IMR-90 (cell line): ENCODE measurements around the gene FOCAD. TPM values are rescaled to one million over a fixed set of nuclear protein-coding genes. Genes with fewer than 3 reads are reported as not detected.
"Not testable (repeated sequence)": the region's sequence is repeated elsewhere in the genome, so short reads cannot be mapped to it uniquely, and the experiment has no call there.

Experiments used
- ATAC-seq: fragments of 200-7000 bp; cut with Tn5 transposase; 2 replicates; pipeline ENCODE4 v1.9.1; 2020; ENCODE audit warnings: low read depth, mild to moderate bottlenecking, moderate library complexity
- BruUV-seq: library from RNA; stranded (reverse); fragments of 400-500 nt; replicated peaks from 2 replicates; lab custom pipeline; 2021; lab: Mats Ljungman, UMichigan
- CTCF ChIA-PET: fragments of 300-600 bp; formaldehyde crosslinking; extraction: SDS; loops from one replicate; lab custom pipeline; 2021; ENCODE audit warnings: antibody characterized with exemption; lab: Yijun Ruan, JAX
- POLR2A ChIA-PET: fragments of 300-600 bp; sonication (Branson Sonifier 250); formaldehyde crosslinking; loops from one replicate; lab custom pipeline; 2022; ENCODE audit warnings: antibody characterized with exemption; ENCODE audit not compliant: unreplicated experiment; lab: Charles Lee
- DNase-seq: peaks from one replicate; pipeline ENCODE4 v3.0.0; 2013
- H2AFZ ChIP-seq: replicated peaks from 2 replicates; pipeline ENCODE3; 2013; ENCODE audit warnings: low read length, mild to moderate bottlenecking; ENCODE audit not compliant: poor library complexity
- H2AK5ac ChIP-seq: 2 replicates; pipeline ENCODE4 v1.6.1; 2013; ENCODE audit warnings: low read depth, low read length, inconsistent platforms
- H2AK9ac ChIP-seq: replicated peaks from 2 replicates; pipeline ENCODE3; 2013; ENCODE audit warnings: mild to moderate bottlenecking, low read depth, low read length, moderate library complexity; ENCODE audit not compliant: poor library complexity
- H2BK120ac ChIP-seq: 2 replicates; pipeline ENCODE4 v1.6.1; 2013; ENCODE audit warnings: low read depth, low read length, inconsistent platforms
- H2BK15ac ChIP-seq: 3 replicates; pipeline ENCODE4 v1.6.1; 2013; ENCODE audit warnings: low read depth, low read length, inconsistent platforms
- H2BK20ac ChIP-seq: 2 replicates; pipeline ENCODE4 v1.6.1; 2013; ENCODE audit warnings: low read depth, mild to moderate bottlenecking, inconsistent platforms, low read length, moderate library complexity
- H2BK5ac ChIP-seq: 2 replicates; pipeline ENCODE4 v1.6.1; 2013; ENCODE audit warnings: mild to moderate bottlenecking, low read depth, low read length, inconsistent platforms; ENCODE audit not compliant: poor library complexity, severe bottlenecking
- H3K14ac ChIP-seq: replicated peaks from 2 replicates; pipeline ENCODE4 v1.6.1; 2013; ENCODE audit warnings: low read depth, low read length, inconsistent platforms
- H3K18ac ChIP-seq: 2 replicates; pipeline ENCODE4 v1.6.1; 2013; ENCODE audit warnings: low read depth, low read length, control low read depth
- H3K23ac ChIP-seq: 2 replicates; pipeline ENCODE4 v1.6.1; 2013; ENCODE audit warnings: low read depth, low read length, inconsistent platforms
- H3K27ac ChIP-seq: 2 replicates; pipeline ENCODE4 v1.5.1; 2013; ENCODE audit warnings: mild to moderate bottlenecking, control low read depth, low read length; ENCODE audit not compliant: insufficient read depth
- H3K27me3 ChIP-seq: 2 replicates; pipeline ENCODE4 v1.6.1; 2013; ENCODE audit warnings: low read length; ENCODE audit not compliant: control insufficient read depth, insufficient read depth
- H3K36me3 ChIP-seq: 2 replicates; pipeline ENCODE4 v1.6.1; 2013; ENCODE audit warnings: low read length, mixed read lengths; ENCODE audit not compliant: control insufficient read depth, insufficient read depth
- H3K4ac ChIP-seq: 2 replicates; pipeline ENCODE4 v1.6.1; 2013; ENCODE audit warnings: low read depth, low read length, inconsistent platforms
- H3K4me1 ChIP-seq: 2 replicates; pipeline ENCODE4 v1.6.1; 2013; ENCODE audit warnings: low read length, mixed read lengths; ENCODE audit not compliant: control insufficient read depth, insufficient read depth
- H3K4me2 ChIP-seq: 2 replicates; pipeline ENCODE4 v1.6.1; 2013; ENCODE audit warnings: low read depth, mild to moderate bottlenecking, control low read depth, low read length, moderate library complexity
- H3K4me3 ChIP-seq: 2 replicates; pipeline ENCODE4 v1.5.1; 2013; ENCODE audit warnings: low read depth, mild to moderate bottlenecking, control low read depth, low read length, moderate library complexity; ENCODE audit not compliant: insufficient read depth
- H3K56ac ChIP-seq: 2 replicates; pipeline ENCODE4 v1.6.1; 2013; ENCODE audit warnings: low read length, inconsistent platforms; ENCODE audit not compliant: insufficient read depth; ENCODE audit errors: extremely low read depth
- H3K79me1 ChIP-seq, 2 experiments: 2 replicates each; pipeline ENCODE4 v1.6.1; 2013; ENCODE audit warnings: low read length in 2 of 2, inconsistent platforms in 1 of 2, low read depth in 1 of 2
- H3K9ac ChIP-seq: 2 replicates; pipeline ENCODE4 v1.6.1; 2013; ENCODE audit warnings: low read depth, low read length, control low read depth
- H3K9me1 ChIP-seq: 2 replicates; pipeline ENCODE4 v1.6.1; 2013; ENCODE audit warnings: low read length, inconsistent platforms; ENCODE audit not compliant: insufficient read depth
- H3K9me3 ChIP-seq: 2 replicates; pipeline ENCODE4 v1.6.1; 2013; ENCODE audit warnings: low read length; ENCODE audit not compliant: control insufficient read depth, insufficient read depth
- H4K20me1 ChIP-seq: 2 replicates; pipeline ENCODE4 v1.6.1; 2013; ENCODE audit warnings: low read length, inconsistent platforms; ENCODE audit not compliant: insufficient read depth
- H4K5ac ChIP-seq: 2 replicates; pipeline ENCODE4 v1.6.1; 2013; ENCODE audit warnings: mild to moderate bottlenecking, low read depth, low read length, control low read depth
- H4K8ac ChIP-seq, 2 experiments: 2 replicates each; pipeline ENCODE4 v1.6.1; 2013; ENCODE audit warnings: low read depth in 2 of 2, low read length in 2 of 2, control low read depth in 1 of 2, inconsistent platforms in 1 of 2
- H4K91ac ChIP-seq: 2 replicates; pipeline ENCODE4 v1.6.1; 2013; ENCODE audit warnings: low read depth, low read length, inconsistent platforms; ENCODE audit not compliant: insufficient read depth
- WGBS, 2 experiments: methylation state at CpG; one replicate each; pipeline versions ENCODE4 v1.1.5 to v1.1.7; 2013; ENCODE audit warnings: missing lambda C conversion rate in 2 of 2; ENCODE audit not compliant: insufficient read length in 1 of 2; ENCODE audit errors: extremely low coverage in 2 of 2; 5-methylcytosine and 5-hydroxymethylcytosine counted together
- dilution Hi-C: fragments of 300-500 bp; cut with HindIII; formaldehyde crosslinking; loops from one replicate; pipeline ENCODE4 v1.14.3; 2018; ENCODE audit warnings: low sequenced_read_pairs; ENCODE audit not compliant: unreplicated experiment
- in situ Hi-C: fragments of 300-500 bp; cut with MboI; formaldehyde crosslinking; loops from 3 replicates; pipeline ENCODE4 v1.14.3; 2019; ENCODE audit warnings: low sequenced_read_pairs, inconsistent platforms, mixed read lengths
- intact Hi-C: fragments of 100-400 bp; cut with micrococcal nuclease; formaldehyde crosslinking; loops from 2 replicates; pipeline ENCODE4 v1.10.0; 2022
- polyA plus RNA-seq, 3 experiments: library from polyadenylated mRNA; depleted of rRNA; stranded (reverse); fragments of >200 nt; gene quantifications; 2 replicates each; pipeline ENCODE4 v1.2.3, GENCODE V29; 2012; ENCODE audit warnings: low replicate concordance in 1 of 3
- total RNA-seq: library from RNA; depleted of rRNA; stranded (reverse); fragments of >200 nt; gene quantifications from 2 replicates; pipeline ENCODE4 v1.2.3, GENCODE V29; 2012

The FOCAD gene
- total and polyA plus RNA-seq, 2 of the 4 experiments (the other 2 are of a cell fraction), result 28.8 to 91.2 TPM

DNA sequence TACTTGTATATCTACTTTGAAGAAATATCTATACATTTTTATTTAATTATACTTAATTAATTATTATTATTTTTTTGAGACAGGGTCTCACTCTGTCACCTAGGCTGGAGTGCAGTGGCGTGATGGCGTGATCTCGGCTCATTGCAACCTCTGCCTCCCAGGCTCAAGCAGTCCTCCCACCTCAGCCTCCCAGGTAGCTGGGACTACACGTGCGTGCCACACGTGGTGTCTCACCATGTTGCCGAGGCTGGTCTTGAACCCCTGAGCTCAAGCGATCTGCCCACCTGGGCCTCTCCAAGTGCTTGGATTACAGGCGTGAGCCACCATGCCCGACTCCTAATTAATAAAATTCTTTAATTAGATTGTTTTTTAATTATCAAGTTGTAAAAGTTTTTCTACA is 10.5 kb upstream of the FOCAD start:
- H3K36me3 ChIP-seq, H2BK5ac ChIP-seq, H2AK9ac ChIP-seq, H3K23ac ChIP-seq, H3K56ac ChIP-seq, POLR2A ChIA-PET, H4K20me1 ChIP-seq, H3K14ac ChIP-seq, H4K5ac ChIP-seq, H3K9me1 ChIP-seq, H3K27me3 ChIP-seq, H3K9ac ChIP-seq, H2BK15ac ChIP-seq, H2AK5ac ChIP-seq, H4K8ac ChIP-seq, H3K27ac ChIP-seq, dilution Hi-C loops, in situ Hi-C loops, H3K4me1 ChIP-seq, intact Hi-C loops, H3K4me2 ChIP-seq, H3K4ac ChIP-seq, H2AFZ ChIP-seq, H2BK120ac ChIP-seq, H3K79me1 ChIP-seq, H3K18ac ChIP-seq, H4K91ac ChIP-seq, H2BK20ac ChIP-seq, ATAC-seq, DNase-seq, H3K9me3 ChIP-seq, H3K4me3 ChIP-seq, BruUV-seq: not testable (repeated sequence)
- CTCF ChIA-PET, result interaction anchor here (1.1 kb wide), 1 partner anchor 49 kb away, joined by 3 read pairs; no protein-coding TSS in a partner anchor
- WGBS, 2 experiments, result 100% methylated on average over 3 of the region's 10 CpGs; no CpG with 5 or more reads in 1 of the 2 experiments
